Left forelimb (tissue), 1 donor: Measurements from ENCODE around the gene CNTNAP2.
"Not testable (repeated sequence)": the region's sequence is repeated elsewhere in the genome, so short reads cannot be mapped to it uniquely, and the experiment has no call there.

ENCODE experiments used
- DNase-seq: peaks from one replicate; pipeline ENCODE4 v3.0.0-alpha.2; 2018; ENCODE audit warnings: low spot score

Gene CNTNAP2

DNA sequence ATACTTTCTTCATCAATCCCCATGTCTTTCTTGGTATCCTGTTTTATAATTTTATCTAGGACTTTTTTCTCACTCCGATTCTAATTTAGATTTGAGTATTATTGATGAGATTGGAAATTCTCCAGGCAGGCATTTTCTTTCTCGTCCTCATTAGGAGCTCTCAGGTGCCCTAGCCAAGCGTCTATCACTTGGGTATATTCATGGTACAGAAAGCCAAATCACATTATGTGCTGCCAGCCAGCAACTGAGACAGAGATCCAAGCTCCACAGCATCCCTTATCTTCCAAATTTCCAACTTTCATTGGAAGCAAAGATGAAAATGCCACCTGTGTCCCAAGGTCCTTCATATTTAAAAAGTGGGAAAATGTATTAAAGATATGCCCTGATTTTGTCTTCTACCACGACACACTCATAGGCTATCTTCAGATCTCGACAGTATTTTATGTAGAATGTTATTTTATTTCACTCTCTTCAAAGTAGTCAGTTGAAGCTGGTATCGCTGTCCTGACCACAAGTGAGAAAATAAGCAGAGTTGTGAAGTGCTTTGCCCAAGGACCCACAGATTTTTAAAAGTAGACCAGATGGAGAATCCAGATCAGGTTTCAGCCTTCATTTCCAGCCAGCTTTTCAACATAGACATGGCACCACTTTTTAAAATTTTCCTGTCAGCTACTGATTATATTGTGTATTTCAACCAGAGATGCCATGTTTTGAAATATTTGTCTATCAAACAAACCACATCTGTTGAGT is 773.4 kb downstream of the CNTNAP2 start:
- DNase-seq: no peak

DNA sequence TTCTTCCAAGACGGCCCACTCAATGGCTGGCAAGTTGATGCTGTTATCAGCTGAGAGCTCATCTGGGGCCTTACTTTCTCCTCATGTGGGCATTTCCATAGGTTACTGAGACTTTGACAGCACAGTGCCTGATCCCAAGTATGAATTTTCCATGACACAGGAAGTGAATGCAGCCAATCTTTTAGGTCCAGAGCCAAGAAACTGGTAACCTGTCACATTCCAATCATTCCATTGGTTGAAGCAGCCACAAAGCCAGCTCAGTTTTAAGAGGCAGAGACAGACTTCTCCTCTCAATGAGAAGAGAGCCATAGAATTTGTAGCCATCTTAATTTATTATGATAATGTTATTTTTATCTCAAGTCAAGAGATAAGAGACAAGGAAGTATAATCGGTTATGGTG is 775.5 kb downstream of the CNTNAP2 start:
- DNase-seq: no peak

DNA sequence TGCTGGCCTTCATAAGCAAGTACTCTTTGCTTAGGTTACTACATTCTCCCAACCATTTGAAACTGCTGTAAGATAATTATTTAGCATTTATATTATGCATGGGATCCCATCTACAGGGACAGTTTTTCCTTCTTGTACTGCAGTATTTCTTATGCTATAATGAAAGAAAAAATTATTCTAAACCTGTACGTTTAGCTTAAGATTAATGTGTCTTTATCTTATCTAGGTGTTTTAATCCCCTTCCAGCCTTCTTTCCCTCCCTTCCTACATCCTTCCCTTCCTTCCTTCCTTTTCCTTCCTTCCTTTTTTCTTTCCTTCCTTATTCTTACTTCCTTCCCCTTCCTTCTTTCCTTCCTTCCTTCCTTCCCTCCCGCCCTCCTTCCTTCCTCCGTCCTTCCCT is 778.3 kb downstream of the CNTNAP2 start:
- no peak for DNase-seq

GRCh38 chr7:146902266-146902665 is 785.7 kb downstream of the CNTNAP2 start:
- no peak for DNase-seq

DNA sequence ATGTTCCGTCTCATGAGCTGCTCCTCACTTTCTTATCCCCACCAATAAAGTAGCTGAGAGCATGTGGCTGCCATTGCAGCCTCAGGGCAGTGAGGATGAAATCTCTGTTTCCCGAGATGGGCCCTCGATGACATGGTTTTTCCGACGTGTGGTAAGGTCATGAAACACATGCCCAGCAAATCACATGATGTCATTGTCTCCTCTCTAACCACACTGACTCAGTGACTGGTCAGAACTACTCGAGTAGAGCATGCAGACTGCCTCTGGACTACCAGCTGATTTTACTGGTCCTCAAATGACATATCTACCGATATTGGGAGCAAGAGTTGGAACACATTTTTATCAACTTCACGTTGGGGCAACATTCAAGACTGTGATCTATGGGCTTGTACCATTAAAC is 786.1 kb downstream of the CNTNAP2 start:
- DNase-seq: no peak

GRCh38 chr7:146905746-146906145 is 789.1 kb downstream of the CNTNAP2 start:
- not testable (repeated sequence) for DNase-seq

- no peak for DNase-seq
These were observed 806.2 kb downstream of the CNTNAP2 start for GRCh38 chr7:146922782-146923181.

DNA sequence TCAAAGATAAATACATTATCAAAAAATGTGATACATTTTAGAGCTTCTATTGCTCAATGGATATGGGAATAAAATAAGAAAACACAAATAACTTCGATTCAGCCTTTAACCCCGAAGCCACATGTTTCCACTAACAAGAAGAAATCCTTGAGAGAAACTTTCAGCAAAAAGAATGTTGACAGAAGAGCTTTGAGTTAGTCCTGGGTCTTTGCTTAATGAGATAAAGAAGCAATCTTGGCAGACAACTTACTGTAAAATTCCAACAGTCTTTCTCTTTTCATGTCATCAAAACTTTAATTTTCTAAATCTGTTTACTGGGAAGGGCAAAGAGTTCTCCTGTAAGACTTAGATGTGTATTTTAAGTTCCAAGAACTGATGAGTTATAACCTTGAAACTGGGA is 810.2 kb downstream of the CNTNAP2 start:
- DNase-seq: no peak

GRCh38 chr7:146937836-146938235 is 821.2 kb downstream of the CNTNAP2 start:
- no peak for DNase-seq

DNA sequence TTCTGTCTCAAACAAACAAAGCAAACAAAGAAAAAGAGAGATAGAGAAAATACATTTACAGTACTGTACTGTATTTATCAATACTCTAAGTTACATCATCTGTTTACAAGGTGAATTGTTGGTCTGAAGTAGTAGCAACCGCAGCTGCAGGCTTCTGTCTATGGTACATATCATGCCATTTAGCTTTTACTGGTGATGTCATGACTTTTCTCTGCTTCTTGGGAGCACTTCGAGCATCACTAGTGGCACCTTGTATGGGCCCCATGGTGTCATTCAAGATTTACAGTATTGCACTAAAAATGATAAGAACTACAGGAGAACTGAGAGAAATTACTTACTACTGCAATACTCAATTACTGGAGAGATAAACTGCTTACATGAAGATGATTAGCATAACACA is 826.9 kb downstream of the CNTNAP2 start:
- no peak for DNase-seq

GRCh38 chr7:146948703-146949102 is 832.1 kb downstream of the CNTNAP2 start:
- no peak for DNase-seq

- DNase-seq: no peak
These were observed 839.7 kb downstream of the CNTNAP2 start for GRCh38 chr7:146956321-146956720.

- DNase-seq: no peak
These were observed 840.3 kb downstream of the CNTNAP2 start for GRCh38 chr7:146956853-146957252.

DNA sequence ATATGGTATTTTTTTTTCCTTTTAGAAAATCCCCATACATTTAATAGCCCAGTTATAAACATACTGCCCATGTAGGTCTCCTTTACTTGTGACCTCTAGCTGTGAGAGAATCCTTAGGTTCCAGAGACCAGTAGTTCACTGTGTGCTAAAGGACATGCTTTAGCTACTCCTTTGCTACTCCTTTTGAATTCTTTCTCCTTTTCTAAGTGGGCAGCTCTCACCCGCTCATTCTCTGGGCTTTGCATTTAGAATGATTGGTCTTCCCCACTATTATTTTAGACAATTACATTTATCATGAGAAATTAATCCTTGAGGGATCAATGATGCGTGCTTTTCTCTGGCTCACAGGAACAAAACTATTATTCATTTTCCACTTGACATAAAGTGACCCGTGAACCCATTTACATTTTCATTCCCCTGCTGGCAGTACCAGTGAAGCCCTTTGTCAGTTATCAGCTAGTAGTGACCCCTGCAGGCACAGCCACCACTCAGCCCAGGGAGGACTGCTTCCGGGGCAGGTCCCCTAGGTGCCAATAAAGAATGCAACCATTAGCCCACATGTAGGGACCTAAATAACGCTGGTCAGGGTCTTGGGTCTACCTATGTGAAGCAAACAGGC is 844.3 kb downstream of the CNTNAP2 start:
- no peak for DNase-seq

DNA sequence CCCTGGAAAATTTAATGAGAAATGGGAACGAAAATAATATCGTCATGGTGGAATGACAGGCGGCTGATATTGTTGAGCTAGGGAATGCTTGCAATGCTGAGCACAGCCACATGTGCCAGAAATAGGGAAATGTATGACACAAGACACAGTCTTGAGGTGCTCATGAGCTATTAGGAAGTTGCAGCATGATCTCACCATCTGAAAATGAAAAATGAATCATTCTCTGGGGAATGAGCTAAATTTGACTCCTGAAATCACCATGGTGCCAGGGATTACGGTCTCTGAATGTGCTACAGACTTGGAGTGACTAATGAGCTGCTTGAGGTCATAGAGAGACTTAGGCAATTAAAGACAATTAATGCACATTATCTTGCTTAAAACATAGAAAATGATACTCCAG is 845.0 kb downstream of the CNTNAP2 start:
- DNase-seq: no peak

DNA sequence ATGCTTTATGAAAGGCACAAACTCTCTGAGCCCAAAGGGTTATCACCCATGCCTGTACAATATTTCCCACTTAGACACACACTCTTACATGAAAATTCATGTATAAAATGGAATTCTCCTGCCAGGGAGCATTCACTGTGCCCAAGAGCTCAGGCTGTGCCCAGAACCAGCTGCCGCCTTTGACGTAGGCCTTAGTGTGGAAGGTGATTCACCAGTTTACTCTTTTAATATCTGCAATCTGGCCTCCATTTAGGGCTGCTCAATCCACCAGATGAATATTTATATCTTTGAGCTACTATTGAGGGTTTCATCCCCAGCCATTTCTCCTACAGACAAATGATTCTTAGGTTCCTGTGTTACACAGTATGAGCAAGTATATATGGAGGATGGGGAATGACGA is 849.7 kb downstream of the CNTNAP2 start:
- no peak for DNase-seq

DNA sequence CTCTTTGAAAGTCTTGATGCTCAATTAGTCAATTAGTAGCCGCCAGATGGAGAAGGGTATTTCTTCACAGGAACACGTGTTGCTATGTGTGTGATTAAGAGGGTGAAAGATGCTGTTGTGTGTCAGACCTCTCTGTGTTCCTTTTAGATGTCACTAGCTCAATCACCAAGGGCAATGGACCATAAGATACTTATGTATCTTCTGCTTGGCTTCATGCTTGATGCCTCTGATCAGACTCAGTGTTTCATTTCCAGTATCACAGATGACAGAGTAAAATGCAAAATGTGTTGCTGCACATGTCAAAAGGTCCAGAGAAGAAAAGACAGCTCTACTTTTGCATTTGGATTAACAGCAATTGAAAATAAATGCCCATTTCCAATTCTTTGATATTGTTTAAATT is 865.9 kb downstream of the CNTNAP2 start:
- no peak for DNase-seq

DNA sequence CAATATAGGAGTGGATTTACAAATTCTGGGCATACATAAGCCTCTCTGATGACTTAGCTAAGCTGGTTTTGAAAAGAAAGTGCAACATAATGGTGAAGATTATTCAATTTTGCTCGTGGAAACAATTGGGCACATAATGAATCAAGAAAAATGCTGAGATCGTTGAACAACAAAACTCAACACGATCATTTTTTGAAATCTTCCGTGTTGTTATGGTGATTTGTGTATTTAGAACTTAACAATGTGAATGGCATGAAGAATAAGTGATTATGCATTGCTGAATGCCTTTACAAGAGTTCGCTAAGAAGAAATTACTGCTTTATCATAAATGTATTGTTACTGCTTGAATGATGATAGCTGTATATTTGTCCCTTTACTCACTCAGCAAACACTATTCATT is 875.0 kb downstream of the CNTNAP2 start:
- DNase-seq: no peak

- no peak for DNase-seq
These were observed 877.2 kb downstream of the CNTNAP2 start for GRCh38 chr7:146993764-146994163.

- DNase-seq: no peak
These were observed 891.9 kb downstream of the CNTNAP2 start for GRCh38 chr7:147008530-147008929.

- no peak for DNase-seq
These were observed 896.1 kb downstream of the CNTNAP2 start for GRCh38 chr7:147012666-147013065.

- DNase-seq: no peak
These were observed 897.2 kb downstream of the CNTNAP2 start for GRCh38 chr7:147013825-147014224.

DNA sequence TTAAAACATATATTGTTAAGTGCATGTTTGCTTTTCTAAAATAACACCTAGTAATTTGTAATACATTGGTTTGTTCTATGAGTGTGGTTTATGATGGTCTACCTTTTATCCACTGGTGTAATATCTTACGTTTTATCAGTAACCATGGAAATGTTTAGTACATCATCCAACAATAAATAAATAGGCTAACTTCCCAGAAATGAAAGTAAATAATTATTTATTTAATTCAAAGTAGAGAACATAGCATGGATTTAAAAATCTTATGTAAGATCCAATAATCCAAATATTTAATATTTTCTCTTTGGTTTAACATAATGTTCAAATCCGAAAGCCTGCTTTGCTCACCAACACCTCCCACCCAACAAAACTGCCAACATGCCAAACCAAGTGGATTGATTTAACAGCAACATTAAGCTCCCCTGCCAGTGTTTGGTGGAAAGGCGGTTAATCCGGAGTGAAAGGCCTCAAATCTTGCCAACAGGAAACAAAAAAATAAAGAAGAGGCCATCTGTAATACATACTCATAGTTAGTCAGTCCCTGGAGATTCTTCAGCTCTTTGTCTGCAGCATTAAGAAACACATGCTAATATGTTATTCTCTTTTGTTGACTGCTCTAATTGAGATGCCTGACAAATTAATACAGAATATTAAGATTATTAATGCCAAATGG is 897.8 kb downstream of the CNTNAP2 start:
- DNase-seq: no peak
